Umbilical cord (tissue), 1 donor: ENCODE measurements around the gene TJP2. TPM values are rescaled to one million over a fixed set of nuclear protein-coding genes. Genes with fewer than 3 reads are reported as not detected.

Experiments
- total RNA-seq: library from RNA; depleted of rRNA; stranded (reverse); fragments of >200 nt; gene quantifications from one replicate; pipeline ENCODE4 v1.2.3, GENCODE V29; 2014; ENCODE audit warnings: low replicate concordance; ENCODE audit not compliant: insufficient read depth

Gene TJP2
- total RNA-seq, 1 donor from 2014 or later = 35.9 TPM

Other genes with a start within 250 kb of the TJP2 start
- not detected for gene PRKACG, start 160.2 kb upstream of the TJP2 start, total RNA-seq
- 8.2 TPM for gene FXN, start 138.5 kb upstream of the TJP2 start, total RNA-seq
- 10.6 TPM for gene ENTREP1, start 150.9 kb downstream of the TJP2 start, total RNA-seq